HG02870 (cell line): ENCODE measurements around the gene GBA2.
A peak's percentile ranks its signal among the peaks of the same experiment; 100 is the strongest.

Source experiments
- ATAC-seq: cut with Tn5 transposase; IDR thresholded peaks from one replicate; pipeline ENCODE4 v1.9.1; 2021; ENCODE audit warnings: mild to moderate bottlenecking, moderate library complexity; ENCODE audit not compliant: unreplicated experiment

Gene GBA2

GRCh38 chr9:35766997-35767396 is 18.0 kb upstream of the GBA2 start:
- ATAC-seq = no peak

GRCh38 chr9:35763803-35764202 is 14.8 kb upstream of the GBA2 start:
- no peak for ATAC-seq

GRCh38 chr9:35763181-35763580 is 14.2 kb upstream of the GBA2 start:
- no peak for ATAC-seq

GRCh38 chr9:35760651-35761050 is 11.6 kb upstream of the GBA2 start:
- ATAC-seq = no peak

- no peak for ATAC-seq
These were observed 10.8 kb upstream of the GBA2 start for GRCh38 chr9:35759795-35760194.

GRCh38 chr9:35758475-35759050 is 9.5 kb upstream of the GBA2 start:
- no peak for ATAC-seq

GRCh38 chr9:35757892-35758275 is 8.9 kb upstream of the GBA2 start:
- no peak for ATAC-seq

GRCh38 chr9:35757226-35757891 is 8.3 kb upstream of the GBA2 start:
- ATAC-seq = peak; percentile 42

GRCh38 chr9:35756275-35757225 is 7.5 kb upstream of the GBA2 start:
- ATAC-seq = peak; percentile 59

- no peak for ATAC-seq
These were observed 6.0 kb upstream of the GBA2 start for GRCh38 chr9:35755071-35755470.

- no peak for ATAC-seq
These were observed 5.2 kb upstream of the GBA2 start, which contains the start of gene MSMP for GRCh38 chr9:35754264-35754663. Gene MSMP, minus strand, starts transcription at chr9:35754276. Its CDS starts 147 bp downstream, at chr9:35754129.

GRCh38 chr9:35753466-35753865 is 4.4 kb upstream of the GBA2 start:
- no peak for ATAC-seq

- ATAC-seq = no peak
These were observed 1.2 kb upstream of the GBA2 start for GRCh38 chr9:35750256-35750531.

GRCh38 chr9:35749515-35750255 is 657 bp upstream of the GBA2 start:
- ATAC-seq = peak; percentile 30

GRCh38 chr9:35748242-35748857 is 678 bp downstream of the GBA2 start:
- ATAC-seq = no peak

- no peak for ATAC-seq
These were observed 2.4 kb downstream of the GBA2 start for GRCh38 chr9:35746583-35746982.

- ATAC-seq = no peak
These were observed 3.5 kb downstream of the GBA2 start for GRCh38 chr9:35745569-35745968.

- ATAC-seq = no peak
These were observed 5.0 kb downstream of the GBA2 start for GRCh38 chr9:35743880-35744518.

- ATAC-seq = no peak
These were observed 5.6 kb downstream of the GBA2 start for GRCh38 chr9:35743452-35743851.

- ATAC-seq = no peak
These were observed 7.3 kb downstream of the GBA2 start for GRCh38 chr9:35741740-35742139.
